Activated naive CD8-positive, alpha-beta T cell (primary cell): ENCODE data around the gene LGR6.

Experiments used
- H3K27ac Mint-ChIP-seq: one replicate; pipeline ENCODE4 v1.8.0; 2021; ENCODE audit warnings: mixed read lengths
- H3K27me3 Mint-ChIP-seq: one replicate; pipeline ENCODE4 v1.8.0; 2021; ENCODE audit warnings: mixed read lengths
- H3K36me3 Mint-ChIP-seq: one replicate; pipeline ENCODE4 v1.8.0; 2021; ENCODE audit warnings: mixed read lengths
- H3K4me1 Mint-ChIP-seq: one replicate; pipeline ENCODE4 v1.8.0; 2021; ENCODE audit warnings: low read depth, mixed read lengths
- H3K4me3 Mint-ChIP-seq: one replicate; pipeline ENCODE4 v1.8.0; 2021; ENCODE audit warnings: mild to moderate bottlenecking, mixed read lengths
- H3K9me3 Mint-ChIP-seq: one replicate; pipeline ENCODE4 v1.8.0; 2021; ENCODE audit warnings: low read depth, mixed read lengths

Gene LGR6

GRCh38 chr1:202213361-202214088, 19.9 kb downstream of the LGR6 start:
- H3K9me3 Mint-ChIP-seq: no peaks in the 10 kb centered on the region
- peaks cover 31% of the 10 kb centered on the region for H3K27me3 Mint-ChIP-seq
- no peak overlapping the region for H3K27ac Mint-ChIP-seq
- peaks cover 7% of the 10 kb centered on the region for H3K4me1 Mint-ChIP-seq
- peaks cover 3% of the 10 kb centered on the region for H3K36me3 Mint-ChIP-seq
- H3K4me3 Mint-ChIP-seq: peak overlapping the region; percentile 76

- Mint-ChIP-seq H3K4me3 (peak overlapping the region; percentile 76), H3K4me1 (peaks cover 7% of the 10 kb centered on the region), H3K27me3 (peaks cover 31% of the 10 kb centered on the region), H3K9me3 (no peaks in the 10 kb centered on the region), H3K36me3 (peaks cover 3% of the 10 kb centered on the region), H3K27ac (no peak overlapping the region)
Observed at GRCh38 chr1:202214089-202214843, 20.7 kb downstream of the LGR6 start.

GRCh38 chr1:202215472-202216130, 22.0 kb downstream of the LGR6 start:
- Mint-ChIP-seq H3K27ac (no peak overlapping the region), H3K4me3 (no peak overlapping the region), H3K36me3 (peaks cover 3% of the 10 kb centered on the region), H3K9me3 (no peaks in the 10 kb centered on the region), H3K4me1 (peaks cover 7% of the 10 kb centered on the region), H3K27me3 (peaks cover 28% of the 10 kb centered on the region)

- H3K9me3 Mint-ChIP-seq: no peaks in the 10 kb centered on the region
- H3K4me1 Mint-ChIP-seq: peaks cover 11% of the 10 kb centered on the region
- H3K4me3 Mint-ChIP-seq: no peak overlapping the region
- peaks cover 28% of the 10 kb centered on the region for H3K27me3 Mint-ChIP-seq
- no peak overlapping the region for H3K27ac Mint-ChIP-seq
- H3K36me3 Mint-ChIP-seq: peaks cover 3% of the 10 kb centered on the region
Observed at GRCh38 chr1:202216691-202217090, 23.1 kb downstream of the LGR6 start.

GRCh38 chr1:202217516-202217915, 23.9 kb downstream of the LGR6 start:
- peaks cover 3% of the 10 kb centered on the region for H3K36me3 Mint-ChIP-seq
- no peak overlapping the region for H3K27ac Mint-ChIP-seq
- H3K4me3 Mint-ChIP-seq: no peak overlapping the region
- H3K9me3 Mint-ChIP-seq: no peaks in the 10 kb centered on the region
- H3K27me3 Mint-ChIP-seq: peaks cover 22% of the 10 kb centered on the region
- H3K4me1 Mint-ChIP-seq: peaks cover 17% of the 10 kb centered on the region

- Mint-ChIP-seq H3K9me3 (no peaks in the 10 kb centered on the region), H3K27me3 (peaks cover 18% of the 10 kb centered on the region), H3K4me1 (peaks cover 17% of the 10 kb centered on the region), H3K36me3 (peaks cover 3% of the 10 kb centered on the region), H3K27ac (no peak overlapping the region), H3K4me3 (no peak overlapping the region)
Observed at GRCh38 chr1:202217951-202218350, 24.4 kb downstream of the LGR6 start.

GRCh38 chr1:202220733-202221132, 27.1 kb downstream of the LGR6 start:
- peaks cover 10% of the 10 kb centered on the region for H3K4me1 Mint-ChIP-seq
- no peaks in the 10 kb centered on the region for H3K36me3 Mint-ChIP-seq
- no peaks in the 10 kb centered on the region for H3K27me3 Mint-ChIP-seq
- no peaks in the 10 kb centered on the region for H3K9me3 Mint-ChIP-seq
- no peak overlapping the region for H3K27ac Mint-ChIP-seq
- no peak overlapping the region for H3K4me3 Mint-ChIP-seq

GRCh38 chr1:202221911-202222909, 28.6 kb downstream of the LGR6 start:
- H3K36me3 Mint-ChIP-seq: no peaks in the 10 kb centered on the region
- H3K4me3 Mint-ChIP-seq: no peak overlapping the region
- H3K9me3 Mint-ChIP-seq: no peaks in the 10 kb centered on the region
- peaks cover 10% of the 10 kb centered on the region for H3K4me1 Mint-ChIP-seq
- no peaks in the 10 kb centered on the region for H3K27me3 Mint-ChIP-seq
- no peak overlapping the region for H3K27ac Mint-ChIP-seq

GRCh38 chr1:202223121-202223860, 29.7 kb downstream of the LGR6 start:
- no peak overlapping the region for H3K27ac Mint-ChIP-seq
- H3K4me3 Mint-ChIP-seq: no peak overlapping the region
- H3K27me3 Mint-ChIP-seq: no peaks in the 10 kb centered on the region
- H3K9me3 Mint-ChIP-seq: no peaks in the 10 kb centered on the region
- peaks cover 16% of the 10 kb centered on the region for H3K4me1 Mint-ChIP-seq
- H3K36me3 Mint-ChIP-seq: no peaks in the 10 kb centered on the region

- Mint-ChIP-seq H3K9me3 (no peaks in the 10 kb centered on the region), H3K4me3 (no peak overlapping the region), H3K4me1 (peaks cover 20% of the 10 kb centered on the region), H3K27ac (no peak overlapping the region), H3K36me3 (no peaks in the 10 kb centered on the region), H3K27me3 (no peaks in the 10 kb centered on the region)
Observed at GRCh38 chr1:202224453-202224852, 30.9 kb downstream of the LGR6 start.

- no peak overlapping the region for H3K27ac Mint-ChIP-seq
- no peaks in the 10 kb centered on the region for H3K36me3 Mint-ChIP-seq
- peaks cover 20% of the 10 kb centered on the region for H3K4me1 Mint-ChIP-seq
Observed at GRCh38 chr1:202225131-202225530, 31.5 kb downstream of the LGR6 start.

GRCh38 chr1:202227053-202227672, 33.6 kb downstream of the LGR6 start:
- Mint-ChIP-seq H3K4me3 (no peak overlapping the region), H3K36me3 (no peaks in the 10 kb centered on the region), H3K4me1 (peaks cover 12% of the 10 kb centered on the region), H3K9me3 (no peaks in the 10 kb centered on the region), H3K27me3 (no peaks in the 10 kb centered on the region), H3K27ac (no peak overlapping the region)

More at GRCh38 chr1:202225131-202225530, 31.5 kb downstream of the LGR6 start:
- H3K27me3 Mint-ChIP-seq: no peaks in the 10 kb centered on the region
- no peak overlapping the region for H3K4me3 Mint-ChIP-seq
- H3K9me3 Mint-ChIP-seq: no peaks in the 10 kb centered on the region

GRCh38 chr1:202227997-202228401, 34.4 kb downstream of the LGR6 start:
- Mint-ChIP-seq H3K9me3 (no peaks in the 10 kb centered on the region), H3K4me1 (peaks cover 10% of the 10 kb centered on the region), H3K27ac (no peak overlapping the region), H3K4me3 (no peak overlapping the region), H3K36me3 (no peaks in the 10 kb centered on the region), H3K27me3 (no peaks in the 10 kb centered on the region)
